SK-N-SH treated with all-trans-retinoic acid at 6 μM for 48 hours (cell line): ENCODE measurements around the gene PPP2R1B.

Experiments
- ATAC-seq: fragments of 200-7000 bp; cut with Tn5 transposase; 3 replicates; pipeline ENCODE4 v1.9.1; 2020; ENCODE audit warnings: mild to moderate bottlenecking, moderate library complexity
- ARNTL ChIP-seq: fragments of 450-650 bp; formaldehyde crosslinking; IDR thresholded peaks from 2 replicates; pipeline ENCODE4 v1.5.0; 2020; ENCODE audit warnings: low read depth, mild to moderate bottlenecking, moderate library complexity, borderline replicate concordance
- BACH2 ChIP-seq: fragments of 250-450 bp; sonication (Bioruptor Pico); IDR thresholded peaks from 2 replicates; pipeline ENCODE4 v1.9.0; 2021; ENCODE audit warnings: mild to moderate bottlenecking, borderline replicate concordance
- ESRRG ChIP-seq: fragments of 250-450 bp; sonication (Bioruptor Pico); IDR thresholded peaks from 2 replicates; pipeline ENCODE4 v1.6.1; 2021; ENCODE audit warnings: mild to moderate bottlenecking
- GLIS3 ChIP-seq: fragments of 250-450 bp; sonication (Bioruptor Pico); IDR thresholded peaks from 2 replicates; pipeline ENCODE4 v1.5.0; 2020; ENCODE audit warnings: mild to moderate bottlenecking, moderate library complexity
- ISL1 ChIP-seq: fragments of 250-450 bp; sonication (Bioruptor Pico); IDR thresholded peaks from 2 replicates; pipeline ENCODE4 v2.1.2; 2022; ENCODE audit warnings: mild to moderate bottlenecking, moderate library complexity
- OSR1 ChIP-seq: fragments of 250-450 bp; sonication (Bioruptor Pico); IDR thresholded peaks from 2 replicates; pipeline ENCODE4 v1.8.0; 2022; ENCODE audit warnings: moderate library complexity, mild to moderate bottlenecking, inconsistent platforms
- PATZ1 ChIP-seq: fragments of 250-450 bp; sonication (Bioruptor Pico); IDR thresholded peaks from 2 replicates; pipeline ENCODE4 v1.8.0; 2020; ENCODE audit warnings: mild to moderate bottlenecking, moderate library complexity, borderline replicate concordance
- POU6F1 ChIP-seq: fragments of 250-450 bp; sonication (Bioruptor Pico); IDR thresholded peaks from 2 replicates; pipeline ENCODE4 v1.8.0; 2021; ENCODE audit warnings: low read depth, mild to moderate bottlenecking, moderate library complexity, borderline replicate concordance
- PPARA ChIP-seq: fragments of 250-450 bp; sonication (Bioruptor Pico); IDR thresholded peaks from 2 replicates; pipeline ENCODE4 v1.5.0; 2020; ENCODE audit warnings: mild to moderate bottlenecking, borderline replicate concordance
- RARB ChIP-seq: fragments of 250-450 bp; sonication (Bioruptor Pico); IDR thresholded peaks from 2 replicates; pipeline ENCODE4 v1.8.0; 2021; ENCODE audit warnings: mild to moderate bottlenecking, moderate library complexity
- SNAI2 ChIP-seq: fragments of 250-450 bp; sonication (Bioruptor Pico); IDR thresholded peaks from 2 replicates; pipeline ENCODE4 v1.5.0; 2020; ENCODE audit warnings: mild to moderate bottlenecking, moderate library complexity
- TCF4 ChIP-seq: fragments of 250-450 bp; sonication (Bioruptor Pico); IDR thresholded peaks from 2 replicates; pipeline ENCODE4 v1.8.0; 2021; ENCODE audit warnings: mild to moderate bottlenecking, moderate library complexity, borderline replicate concordance
- TOX ChIP-seq: fragments of 250-450 bp; sonication (Bioruptor Pico); IDR thresholded peaks from 2 replicates; pipeline ENCODE4 v1.8.0; 2021; ENCODE audit warnings: mild to moderate bottlenecking, moderate library complexity, borderline replicate concordance
- ZC3H10 ChIP-seq: fragments of 250-450 bp; sonication (Bioruptor Pico); IDR thresholded peaks from 2 replicates; pipeline ENCODE4 v1.5.1; 2021; ENCODE audit warnings: mild to moderate bottlenecking, moderate library complexity
- ZFP3 ChIP-seq: fragments of 250-450 bp; sonication (Bioruptor Pico); IDR thresholded peaks from 2 replicates; pipeline ENCODE4 v1.5.0; 2020; ENCODE audit warnings: mild to moderate bottlenecking, moderate library complexity
- ZFP30 ChIP-seq: fragments of 450-650 bp; formaldehyde crosslinking; IDR thresholded peaks from 2 replicates; pipeline ENCODE4 v1.5.0; 2022; ENCODE audit warnings: mild to moderate bottlenecking, moderate library complexity
- ZNF565 ChIP-seq: fragments of 450-650 bp; formaldehyde crosslinking; conservative IDR thresholded peaks from 2 replicates; pipeline ENCODE4 v1.5.0; 2020; ENCODE audit warnings: low read depth, mild to moderate bottlenecking, moderate library complexity
- ZNF8 ChIP-seq: fragments of 450-650 bp; formaldehyde crosslinking; IDR thresholded peaks from 2 replicates; pipeline ENCODE4 v1.5.0; 2020; ENCODE audit warnings: mild to moderate bottlenecking, moderate library complexity
- TF ChIP-seq, protein P1 (sequence below): fragments of 250-450 bp; sonication (Bioruptor Pico); IDR thresholded peaks from 2 replicates; pipeline ENCODE4 v1.5.0; 2020; ENCODE audit warnings: mild to moderate bottlenecking, moderate library complexity

The PPP2R1B gene

DNA sequence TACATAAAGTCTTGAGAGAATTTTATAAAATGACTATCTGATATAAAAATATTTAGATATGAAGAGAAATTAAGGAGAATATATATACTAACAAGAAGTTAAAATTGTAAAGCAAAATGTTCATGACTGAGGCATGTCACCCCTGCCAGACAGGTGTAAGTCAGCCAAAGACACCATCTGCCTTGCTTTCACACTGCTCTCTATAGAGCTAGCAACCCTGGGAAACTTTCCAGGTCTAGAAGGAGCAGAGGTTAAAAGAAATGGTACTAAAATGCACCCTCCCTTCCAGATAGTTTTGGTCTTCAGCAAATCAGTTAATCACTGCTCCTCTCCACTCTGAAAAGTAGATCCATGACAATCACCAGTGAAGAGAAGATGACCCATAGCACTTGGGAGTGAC lies 16.5 kb downstream of the PPP2R1B start (continued):
- TF ChIP-seq, protein P1, sequence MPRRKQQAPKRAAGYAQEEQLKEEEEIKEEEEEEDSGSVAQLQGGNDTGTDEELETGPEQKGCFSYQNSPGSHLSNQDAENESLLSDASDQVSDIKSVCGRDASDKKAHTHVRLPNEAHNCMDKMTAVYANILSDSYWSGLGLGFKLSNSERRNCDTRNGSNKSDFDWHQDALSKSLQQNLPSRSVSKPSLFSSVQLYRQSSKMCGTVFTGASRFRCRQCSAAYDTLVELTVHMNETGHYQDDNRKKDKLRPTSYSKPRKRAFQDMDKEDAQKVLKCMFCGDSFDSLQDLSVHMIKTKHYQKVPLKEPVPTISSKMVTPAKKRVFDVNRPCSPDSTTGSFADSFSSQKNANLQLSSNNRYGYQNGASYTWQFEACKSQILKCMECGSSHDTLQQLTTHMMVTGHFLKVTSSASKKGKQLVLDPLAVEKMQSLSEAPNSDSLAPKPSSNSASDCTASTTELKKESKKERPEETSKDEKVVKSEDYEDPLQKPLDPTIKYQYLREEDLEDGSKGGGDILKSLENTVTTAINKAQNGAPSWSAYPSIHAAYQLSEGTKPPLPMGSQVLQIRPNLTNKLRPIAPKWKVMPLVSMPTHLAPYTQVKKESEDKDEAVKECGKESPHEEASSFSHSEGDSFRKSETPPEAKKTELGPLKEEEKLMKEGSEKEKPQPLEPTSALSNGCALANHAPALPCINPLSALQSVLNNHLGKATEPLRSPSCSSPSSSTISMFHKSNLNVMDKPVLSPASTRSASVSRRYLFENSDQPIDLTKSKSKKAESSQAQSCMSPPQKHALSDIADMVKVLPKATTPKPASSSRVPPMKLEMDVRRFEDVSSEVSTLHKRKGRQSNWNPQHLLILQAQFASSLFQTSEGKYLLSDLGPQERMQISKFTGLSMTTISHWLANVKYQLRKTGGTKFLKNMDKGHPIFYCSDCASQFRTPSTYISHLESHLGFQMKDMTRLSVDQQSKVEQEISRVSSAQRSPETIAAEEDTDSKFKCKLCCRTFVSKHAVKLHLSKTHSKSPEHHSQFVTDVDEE (CRISPR knock-in tag): no peak
- TF ChIP-seq ISL1: no peak
- no peak for TF ChIP-seq ZFP3

DNA sequence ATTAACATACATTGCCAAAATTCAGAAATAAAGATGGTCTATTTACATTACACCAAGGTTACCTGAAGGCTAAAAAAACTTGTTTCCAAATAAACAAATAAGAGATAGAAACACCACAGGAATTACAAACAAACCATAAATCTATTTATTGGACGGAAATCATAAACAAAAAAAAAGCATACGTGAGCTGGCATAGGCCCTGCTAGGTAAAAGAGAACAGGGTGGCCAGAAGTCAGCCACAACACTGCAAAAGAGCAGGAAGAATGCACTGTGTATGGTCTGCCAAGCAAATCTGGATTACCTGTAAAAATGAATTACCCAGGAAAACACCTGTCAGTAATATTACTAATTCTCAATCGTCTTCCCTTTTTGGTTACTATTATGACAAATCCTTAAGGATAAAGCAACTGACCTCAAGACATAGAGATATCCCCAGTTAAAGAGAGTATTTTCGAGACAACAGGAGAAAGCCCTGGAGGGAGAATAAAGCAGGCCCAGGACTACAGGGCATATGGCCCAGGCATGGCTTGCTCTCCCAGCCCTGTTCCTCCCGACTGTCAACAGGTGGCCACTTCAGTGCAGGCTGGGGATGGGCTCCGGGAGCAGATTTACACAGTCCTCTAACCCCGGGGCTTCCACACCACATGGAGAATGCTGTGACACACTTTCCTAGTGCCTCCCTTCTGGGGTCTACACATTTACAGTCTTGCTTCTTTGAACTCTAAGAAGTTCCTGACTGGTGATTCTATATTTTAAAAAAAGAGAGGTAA lies 18.0 kb downstream of the PPP2R1B start:
- TF ChIP-seq RARB (CRISPR knock-in tag) (no peak), ZFP3 (no peak), ISL1 (no peak), POU6F1 (no peak), SNAI2 (no peak), PPARA (CRISPR knock-in tag) (no peak), TCF4 (no peak), ZC3H10 (CRISPR knock-in tag) (no peak)
- TF ChIP-seq, protein P1 (CRISPR knock-in tag): no peak
- no peak for ATAC-seq

GRCh38 chr11:111745719-111746504 lies 20.3 kb downstream of the PPP2R1B start:
- TF ChIP-seq ISL1 (no peak), ARNTL (no peak), PATZ1 (CRISPR knock-in tag) (no peak), POU6F1 (no peak), ZFP3 (no peak), GLIS3 (CRISPR knock-in tag) (no peak), ZNF8 (CRISPR knock-in tag) (no peak), ESRRG (no peak), ZNF565 (CRISPR knock-in tag) (no peak), TOX (no peak), BACH2 (CRISPR knock-in tag) (no peak), PPARA (CRISPR knock-in tag) (no peak), OSR1 (no peak), ZFP30 (CRISPR knock-in tag) (no peak)
- TF ChIP-seq, protein P1 (CRISPR knock-in tag): no peak
- peak; percentile 53 for ATAC-seq
